ENCODE data around the gene SPATA46. TPM values are rescaled to one million over a fixed set of nuclear protein-coding genes. Genes with fewer than 3 reads are reported as not detected.

The SPATA46 gene
- total RNA-seq, 2 experiments from 2014 or later, result not detected

GRCh38 chr1:162349635-162350330 lies 26.9 kb downstream of the SPATA46 start:
- ATAC-seq (ENCODE audit: low read depth) (no peak), DNase-seq (no peak)
- peaks cover 2% of the 10 kb centered on the region for H3K27me3 Mint-ChIP-seq
- H3K27ac Mint-ChIP-seq, result no peak overlapping the region
- POLR2A ChIA-PET, result no interaction called here
- H3K4me3 Mint-ChIP-seq, result no peak overlapping the region
- H3K9me3 Mint-ChIP-seq, result no peaks in the 10 kb centered on the region
- H3K36me3 Mint-ChIP-seq, result no peaks in the 10 kb centered on the region
- no peaks in the 10 kb centered on the region for H3K4me1 Mint-ChIP-seq

DNA sequence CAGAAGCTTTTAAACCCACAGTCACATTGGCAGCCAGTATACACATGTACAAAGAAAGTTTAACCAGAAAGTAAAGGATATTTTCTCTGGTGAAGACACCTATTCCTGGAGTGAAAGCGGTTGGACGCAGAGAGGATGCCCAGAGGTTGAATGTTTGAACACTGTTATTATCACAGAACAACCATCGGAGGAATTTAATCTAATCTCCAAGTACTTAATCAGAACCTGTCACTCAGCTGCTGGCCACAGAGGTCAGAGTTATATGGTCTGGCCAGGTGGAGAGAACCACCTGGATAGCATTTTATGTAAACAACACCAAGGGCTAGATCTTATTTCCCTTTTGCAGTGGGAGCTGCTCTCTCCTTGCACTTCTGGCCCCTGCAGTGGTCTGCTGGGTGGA lies 29.4 kb downstream of the SPATA46 start:
- H3K4me1 Mint-ChIP-seq, result no peaks in the 10 kb centered on the region
- ATAC-seq (ENCODE audit: low read depth) (no peak), DNase-seq (no peak)
- H3K9me3 Mint-ChIP-seq, result no peaks in the 10 kb centered on the region
- peaks cover 2% of the 10 kb centered on the region for H3K27me3 Mint-ChIP-seq
- H3K27ac Mint-ChIP-seq, result no peak overlapping the region
- POLR2A ChIA-PET, result no interaction called here
- H3K4me3 Mint-ChIP-seq, result no peak overlapping the region
- no peaks in the 10 kb centered on the region for H3K36me3 Mint-ChIP-seq

DNA sequence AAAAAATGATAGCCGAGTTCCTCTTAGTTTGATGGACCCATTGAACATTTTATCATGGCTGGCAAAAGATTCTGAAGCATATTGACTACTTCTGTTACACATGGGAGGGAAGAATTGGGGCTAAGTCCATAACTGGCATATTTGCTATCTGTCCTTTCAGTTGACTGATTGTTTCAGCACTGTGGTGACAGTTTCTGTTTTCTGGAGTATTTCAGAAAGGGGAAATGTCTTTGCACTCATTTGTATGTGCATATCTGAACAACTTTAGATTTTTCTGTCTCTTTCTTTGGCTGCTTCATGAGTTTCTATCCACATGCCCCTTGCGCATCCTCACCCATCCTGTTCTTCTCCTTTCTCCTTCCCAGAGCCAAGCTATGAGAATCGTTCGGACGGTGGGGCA lies 33.2 kb downstream of the SPATA46 start:
- no peaks in the 10 kb centered on the region for H3K4me1 Mint-ChIP-seq
- ATAC-seq (ENCODE audit: low read depth) (no peak), DNase-seq (no peak)
- no peaks in the 10 kb centered on the region for H3K36me3 Mint-ChIP-seq
- H3K4me3 Mint-ChIP-seq, result no peak overlapping the region
- H3K27ac Mint-ChIP-seq, result no peak overlapping the region
- POLR2A ChIA-PET, result no interaction called here
- H3K27me3 Mint-ChIP-seq, result peaks cover 7% of the 10 kb centered on the region
- H3K9me3 Mint-ChIP-seq, result no peaks in the 10 kb centered on the region

GRCh38 chr1:162342452-162342983 lies 34.1 kb downstream of the SPATA46 start:
- POLR2A ChIA-PET, result no interaction called here
- no peaks in the 10 kb centered on the region for H3K9me3 Mint-ChIP-seq
- H3K27ac Mint-ChIP-seq, result no peak overlapping the region
- no peaks in the 10 kb centered on the region for H3K4me1 Mint-ChIP-seq
- ATAC-seq (ENCODE audit: low read depth) (no peak), DNase-seq (no peak)
- H3K27me3 Mint-ChIP-seq, result peaks cover 10% of the 10 kb centered on the region
- no peak overlapping the region for H3K4me3 Mint-ChIP-seq
- H3K36me3 Mint-ChIP-seq, result no peaks in the 10 kb centered on the region

- peaks cover 7% of the 10 kb centered on the region for H3K27me3 Mint-ChIP-seq
- no peaks in the 10 kb centered on the region for H3K4me1 Mint-ChIP-seq
- H3K4me3 Mint-ChIP-seq, result no peak overlapping the region
- POLR2A ChIA-PET, result no interaction called here
- DNase-seq (no peak), ATAC-seq (ENCODE audit: low read depth) (no peak)
- no peaks in the 10 kb centered on the region for H3K36me3 Mint-ChIP-seq
- H3K27ac Mint-ChIP-seq, result no peak overlapping the region
- H3K9me3 Mint-ChIP-seq, result no peaks in the 10 kb centered on the region
These were observed 39.9 kb downstream of the SPATA46 start for GRCh38 chr1:162336621-162337285.

DNA sequence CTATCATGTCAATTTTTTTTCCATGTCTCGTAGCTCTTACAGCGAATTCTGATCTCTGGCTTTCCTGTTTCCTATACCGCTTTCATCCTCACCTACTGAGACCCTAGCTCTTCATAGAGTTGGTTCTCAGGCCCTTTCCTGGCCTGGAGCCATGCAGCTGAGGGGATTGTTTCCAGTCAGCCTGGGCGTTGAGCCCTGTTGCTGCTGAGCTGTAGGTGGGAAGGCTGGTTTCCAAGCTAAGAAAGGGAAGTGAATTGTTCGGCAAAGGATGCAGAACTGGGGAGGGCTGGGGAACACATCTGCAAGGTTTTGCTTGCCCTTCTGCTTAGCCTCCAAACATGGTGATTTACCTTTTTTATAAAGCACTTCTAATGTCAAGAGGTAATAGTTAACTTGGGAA lies 41.5 kb downstream of the SPATA46 start:
- Mint-ChIP-seq H3K4me1 (no peaks in the 10 kb centered on the region), H3K9me3 (no peaks in the 10 kb centered on the region), H3K27ac (no peak overlapping the region), H3K27me3 (peaks cover 7% of the 10 kb centered on the region), H3K36me3 (no peaks in the 10 kb centered on the region), H3K4me3 (no peak overlapping the region)
- POLR2A ChIA-PET, result no interaction called here
- ATAC-seq (ENCODE audit: low read depth) (no peak), DNase-seq (no peak)

GRCh38 chr1:162333991-162334390 lies 42.7 kb downstream of the SPATA46 start:
- no peak for ATAC-seq (ENCODE audit: low read depth)
- no peak overlapping the region for H3K4me3 Mint-ChIP-seq
- no peaks in the 10 kb centered on the region for H3K36me3 Mint-ChIP-seq
- no peak for DNase-seq
- POLR2A ChIA-PET, result no interaction called here
- H3K4me1 Mint-ChIP-seq, result no peaks in the 10 kb centered on the region
- no peaks in the 10 kb centered on the region for H3K9me3 Mint-ChIP-seq
- H3K27me3 Mint-ChIP-seq, result peaks cover 7% of the 10 kb centered on the region
- H3K27ac Mint-ChIP-seq, result no peak overlapping the region

- Mint-ChIP-seq H3K4me3 (no peak overlapping the region), H3K36me3 (no peaks in the 10 kb centered on the region), H3K27me3 (peaks cover 9% of the 10 kb centered on the region), H3K4me1 (no peaks in the 10 kb centered on the region), H3K27ac (no peak overlapping the region), H3K9me3 (no peaks in the 10 kb centered on the region)
- POLR2A ChIA-PET, result no interaction called here
- ATAC-seq (ENCODE audit: low read depth) (no peak), DNase-seq (no peak)
These were observed 46.8 kb downstream of the SPATA46 start for GRCh38 chr1:162329826-162330225.

GRCh38 chr1:162328512-162328911 lies 48.1 kb downstream of the SPATA46 start:
- no peak for ATAC-seq (ENCODE audit: low read depth)
- H3K4me1 Mint-ChIP-seq, result no peaks in the 10 kb centered on the region
- DNase-seq, result no peak
- no peak overlapping the region for H3K27ac Mint-ChIP-seq
- H3K36me3 Mint-ChIP-seq, result no peaks in the 10 kb centered on the region
- H3K27me3 Mint-ChIP-seq, result peaks cover 9% of the 10 kb centered on the region
- POLR2A ChIA-PET, result no interaction called here
- H3K4me3 Mint-ChIP-seq, result no peak overlapping the region
- H3K9me3 Mint-ChIP-seq, result no peaks in the 10 kb centered on the region

DNA sequence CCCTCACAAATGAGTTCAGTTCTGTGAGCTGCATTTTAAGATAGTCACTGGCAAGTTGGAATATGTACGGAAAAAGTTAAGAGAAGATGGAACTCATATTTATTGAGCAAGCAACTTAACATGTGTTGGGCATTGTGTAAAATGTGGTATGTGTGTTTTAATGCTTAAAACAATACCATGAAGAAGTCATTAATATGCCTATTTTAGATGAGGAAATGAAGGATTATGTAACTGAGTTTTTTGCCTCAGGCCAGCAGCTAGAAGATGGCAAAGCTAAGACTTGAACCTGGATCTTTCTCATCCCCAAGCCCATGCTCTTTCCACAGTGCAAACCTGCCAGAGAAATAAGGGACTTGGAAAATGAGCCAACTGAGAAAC lies 48.9 kb downstream of the SPATA46 start:
- no peak for DNase-seq
- ATAC-seq (ENCODE audit: low read depth), result no peak
- no peak overlapping the region for H3K4me3 Mint-ChIP-seq
- POLR2A ChIA-PET, result no interaction called here
- peaks cover 9% of the 10 kb centered on the region for H3K27me3 Mint-ChIP-seq
- no peaks in the 10 kb centered on the region for H3K4me1 Mint-ChIP-seq
- no peak overlapping the region for H3K27ac Mint-ChIP-seq
- no peaks in the 10 kb centered on the region for H3K9me3 Mint-ChIP-seq
- H3K36me3 Mint-ChIP-seq, result no peaks in the 10 kb centered on the region

DNA sequence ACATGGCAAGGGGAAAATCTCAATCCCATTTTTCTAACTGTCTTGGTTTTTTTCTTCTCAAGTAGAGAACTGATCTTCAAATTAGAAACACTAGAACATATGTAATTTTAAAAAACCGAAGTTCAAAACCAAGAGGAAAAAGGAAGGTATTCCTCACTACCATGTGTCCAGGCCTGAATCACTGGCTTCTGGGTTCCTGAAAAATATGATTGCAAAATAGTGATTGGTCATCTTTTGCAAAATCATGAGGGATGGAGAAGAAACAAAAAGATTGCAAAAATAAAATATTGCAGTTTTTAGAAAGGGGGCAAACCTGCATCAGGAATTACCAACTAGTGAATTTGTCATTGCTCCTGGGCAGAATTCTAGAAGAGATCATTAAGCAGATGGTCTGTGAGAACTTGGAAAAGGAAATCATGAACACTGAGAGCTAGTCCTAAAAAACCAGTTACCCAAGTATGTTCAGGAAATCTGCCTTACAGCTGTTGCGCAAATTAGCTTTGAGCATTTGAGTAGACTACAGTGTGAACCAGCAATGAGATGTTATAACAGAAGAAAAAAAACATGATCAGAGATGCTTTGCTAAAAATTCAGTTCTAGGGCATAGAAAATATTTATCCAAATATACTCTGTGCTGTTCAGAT lies 49.4 kb downstream of the SPATA46 start:
- POLR2A ChIA-PET, result no interaction called here
- DNase-seq (no peak), ATAC-seq (ENCODE audit: low read depth) (no peak)
- no peak overlapping the region for H3K4me3 Mint-ChIP-seq
- H3K27ac Mint-ChIP-seq, result no peak overlapping the region
- H3K36me3 Mint-ChIP-seq, result no peaks in the 10 kb centered on the region
- peaks cover 9% of the 10 kb centered on the region for H3K27me3 Mint-ChIP-seq
- no peaks in the 10 kb centered on the region for H3K4me1 Mint-ChIP-seq
- H3K9me3 Mint-ChIP-seq, result no peaks in the 10 kb centered on the region

- POLR2A ChIA-PET, result no interaction called here
These were observed 50.1 kb downstream of the SPATA46 start for GRCh38 chr1:162326559-162326958.

DNA sequence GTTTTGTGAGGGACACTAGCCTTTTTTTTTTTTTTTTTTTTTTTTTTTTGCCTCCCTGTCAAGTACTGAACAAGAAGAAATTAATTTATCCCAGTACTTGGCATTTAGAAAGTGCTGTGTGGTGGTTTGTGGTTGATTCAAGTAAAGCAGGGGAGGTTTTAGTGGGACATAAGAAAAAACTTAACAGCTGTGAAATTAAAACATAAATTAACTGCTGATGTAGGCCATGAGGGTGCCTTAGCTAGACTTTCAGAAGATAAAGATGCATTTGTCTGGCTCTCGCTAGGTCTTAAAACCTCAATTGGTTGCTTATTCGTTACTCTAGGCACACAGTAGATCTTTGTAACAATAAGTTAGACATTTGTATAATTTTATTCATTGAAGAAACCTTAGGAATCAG lies 52.3 kb downstream of the SPATA46 start:
- Mint-ChIP-seq H3K4me3 (no peak overlapping the region), H3K27me3 (peaks cover 9% of the 10 kb centered on the region), H3K4me1 (no peaks in the 10 kb centered on the region), H3K36me3 (no peaks in the 10 kb centered on the region), H3K27ac (no peak overlapping the region), H3K9me3 (no peaks in the 10 kb centered on the region)
- ATAC-seq (ENCODE audit: low read depth), result no peak
- DNase-seq, result no peak
- POLR2A ChIA-PET, result no interaction called here

More at GRCh38 chr1:162326559-162326958, 50.1 kb downstream of the SPATA46 start:
- DNase-seq (no peak), ATAC-seq (ENCODE audit: low read depth) (no peak)
- Mint-ChIP-seq H3K36me3 (no peaks in the 10 kb centered on the region), H3K27ac (no peak overlapping the region), H3K9me3 (no peaks in the 10 kb centered on the region), H3K4me3 (no peak overlapping the region), H3K27me3 (peaks cover 9% of the 10 kb centered on the region), H3K4me1 (no peaks in the 10 kb centered on the region)

Measured in activated naive CD8-positive, alpha-beta T cell treated with anti-CD3 and anti-CD28 coated beads, Interleukin-2, amount 10 ng/mL, durations not matched to agents 7 days and 5 days (primary cell).